ENCODE results near the gene SMYD3. TPM values are rescaled to one million over a fixed set of nuclear protein-coding genes. Genes with fewer than 3 reads are reported as not detected.

The SMYD3 gene
- total and polyA plus RNA-seq, 10 of the 15 experiments (the other 5 are each of a cell fraction or from before 2014, with no cell fraction given) = 18.3 to 54.0 (median 24.8) TPM

DNA sequence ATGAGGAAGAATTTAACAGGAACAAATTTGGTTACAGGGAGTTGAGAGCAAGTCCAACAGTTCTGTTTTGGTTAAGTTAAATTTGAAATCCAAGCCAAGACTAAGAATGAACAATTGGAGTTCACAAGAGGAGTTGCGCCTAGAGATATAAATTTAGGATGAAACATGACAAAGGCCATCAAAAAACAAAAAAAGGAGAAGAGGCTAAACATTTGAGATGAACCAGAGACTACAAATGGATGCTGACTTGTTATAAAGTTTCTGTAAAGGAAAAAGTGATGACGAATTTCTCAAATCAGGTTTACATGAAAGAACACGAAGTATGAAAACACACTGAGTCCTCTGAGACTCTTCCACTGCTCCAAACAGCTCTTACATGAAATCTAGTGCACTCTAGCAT lies 575.6 kb downstream of the SMYD3 start:
- ATAC-seq (no peak), DNase-seq (ENCODE audit: low read depth, low spot score) (no peak), FAIRE-seq (no peak)
- intact Hi-C loops (cut with micrococcal nuclease; ENCODE audit: unreplicated experiment) = no loop called here
- Histone ChIP-seq H3K4me1 (ENCODE audit: control insufficient read depth, insufficient read depth, low read length) (no peaks in the 10 kb centered on the region), H3K4me2 (ENCODE audit: control insufficient read depth, insufficient read depth) (no peak overlapping the region), H3K9ac (ENCODE audit: control insufficient read depth, insufficient read depth, low read length) (no peak overlapping the region), H4K20me1 (ENCODE audit: control insufficient read depth, insufficient read depth) (no peaks in the 10 kb centered on the region), H3K27ac (ENCODE audit: control insufficient read depth, insufficient read depth) (no peak overlapping the region), H3K9me3 (replicated peaks; ENCODE audit: control insufficient read depth, insufficient read depth, low read length) (no peaks in the 10 kb centered on the region), H3K27me3 (replicated peaks in 1 of 2; ENCODE audit: control insufficient read depth in 2 of 2, insufficient read depth in 2 of 2, low read length in 1 of 2) (no peaks in the 10 kb centered on the region), H3K4me3 (no peak overlapping the region), H3K36me3 (ENCODE audit: control insufficient read depth in 2 of 2, insufficient read depth in 2 of 2, low read length in 1 of 2) (no peaks in the 10 kb centered on the region), H3K79me2 (ENCODE audit: control insufficient read depth, insufficient read depth, low read length) (no peaks in the 10 kb centered on the region), H2AFZ (ENCODE audit: control insufficient read depth, low read depth, low read length) (no peak overlapping the region)
- ChIA-PET POLR2A (no interaction called here), RAD21 (ENCODE audit: unreplicated experiment) (no interaction called here), CTCF (no interaction called here), SMC1A (ENCODE audit: uncharacterized antibody, unreplicated experiment) (interaction anchor here (1.0 kb wide), 1 partner anchor 36 kb away, joined by 3 read pairs; no protein-coding TSS in a partner anchor)
- BruUV-seq (replicated peaks) = no TSS peak
- TF ChIP-seq RCOR1 (conservative IDR thresholded peaks at IDR 0.05; ENCODE audit: low read depth, low read length) = no peak
- no peak for TF ChIP-seq CEBPZ (IDR thresholded peaks at IDR 0.05; ENCODE audit: low read depth, low read length)
- no peak for TF ChIP-seq SREBF2 (IDR thresholded peaks at IDR 0.05; ENCODE audit: low read length)
- TF ChIP-seq RFX5 (IDR thresholded peaks at IDR 0.05; ENCODE audit: low read depth, low read length) = no peak
- no peak for TF ChIP-seq NR2C2 (IDR thresholded peaks at IDR 0.05; ENCODE audit: borderline replicate concordance, control insufficient read depth, insufficient read length, low read depth)
- TF ChIP-seq GATAD2B (conservative IDR thresholded peaks at IDR 0.05; ENCODE audit: low read depth) = no peak
- TF ChIP-seq MEF2A (IDR thresholded peaks at IDR 0.05; ENCODE audit: insufficient read depth, low read depth, low read length) = no peak
- in situ Hi-C loops (cut with MboI) = no loop called here
- WGBS (ENCODE audit: insufficient coverage, insufficient replicate concordance, low lambda C conversion rate, missing lambda C conversion rate) = 90% methylated on average over 3 of the region's 3 CpGs
